ENCODE data around the gene RHBDL1.

DNA sequence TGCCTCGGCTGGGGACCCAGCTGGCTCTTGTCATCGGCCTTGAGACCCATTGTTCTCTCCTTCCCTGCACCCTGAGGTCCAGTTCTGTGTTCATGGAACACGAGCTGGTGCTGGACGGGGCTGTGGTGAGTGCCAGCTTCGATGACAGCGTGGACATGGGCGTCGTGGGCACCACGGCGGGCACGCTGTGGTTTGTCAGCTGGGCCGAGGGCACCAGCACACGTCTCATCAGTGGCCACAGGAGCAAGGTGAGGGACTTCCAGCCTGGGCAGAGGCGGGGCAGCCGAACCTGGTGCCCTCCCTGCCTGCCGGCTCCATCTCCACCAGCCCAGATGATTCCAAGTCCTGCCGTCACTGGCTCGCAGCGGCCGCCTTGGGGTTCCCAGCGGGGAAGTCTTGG is 12.9 kb upstream of the RHBDL1 start:
- TF ChIP-seq, protein P1, sequence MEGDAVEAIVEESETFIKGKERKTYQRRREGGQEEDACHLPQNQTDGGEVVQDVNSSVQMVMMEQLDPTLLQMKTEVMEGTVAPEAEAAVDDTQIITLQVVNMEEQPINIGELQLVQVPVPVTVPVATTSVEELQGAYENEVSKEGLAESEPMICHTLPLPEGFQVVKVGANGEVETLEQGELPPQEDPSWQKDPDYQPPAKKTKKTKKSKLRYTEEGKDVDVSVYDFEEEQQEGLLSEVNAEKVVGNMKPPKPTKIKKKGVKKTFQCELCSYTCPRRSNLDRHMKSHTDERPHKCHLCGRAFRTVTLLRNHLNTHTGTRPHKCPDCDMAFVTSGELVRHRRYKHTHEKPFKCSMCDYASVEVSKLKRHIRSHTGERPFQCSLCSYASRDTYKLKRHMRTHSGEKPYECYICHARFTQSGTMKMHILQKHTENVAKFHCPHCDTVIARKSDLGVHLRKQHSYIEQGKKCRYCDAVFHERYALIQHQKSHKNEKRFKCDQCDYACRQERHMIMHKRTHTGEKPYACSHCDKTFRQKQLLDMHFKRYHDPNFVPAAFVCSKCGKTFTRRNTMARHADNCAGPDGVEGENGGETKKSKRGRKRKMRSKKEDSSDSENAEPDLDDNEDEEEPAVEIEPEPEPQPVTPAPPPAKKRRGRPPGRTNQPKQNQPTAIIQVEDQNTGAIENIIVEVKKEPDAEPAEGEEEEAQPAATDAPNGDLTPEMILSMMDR (conservative IDR thresholded peaks at IDR 0.05; ENCODE audit: low read depth in 2 of 2): no peak
- TF ChIP-seq POLR2AphosphoS5 (IDR thresholded peaks at IDR 0.05; ENCODE audit: low read depth): no peak
- TF ChIP-seq EZH2 (IDR thresholded peaks at IDR 0.05; ENCODE audit: low read depth, unreplicated experiment): no peak
- no peak for TF ChIP-seq CREB1 (CRISPR knock-in tag; IDR thresholded peaks at IDR 0.05; ENCODE audit: low read depth)
- TF ChIP-seq JUNB (IDR thresholded peaks at IDR 0.05; ENCODE audit: unreplicated experiment): no peak
- no peak for TF ChIP-seq EZH2phosphoT487 (IDR thresholded peaks at IDR 0.05; ENCODE audit: unreplicated experiment)
- TF ChIP-seq, protein P2, sequence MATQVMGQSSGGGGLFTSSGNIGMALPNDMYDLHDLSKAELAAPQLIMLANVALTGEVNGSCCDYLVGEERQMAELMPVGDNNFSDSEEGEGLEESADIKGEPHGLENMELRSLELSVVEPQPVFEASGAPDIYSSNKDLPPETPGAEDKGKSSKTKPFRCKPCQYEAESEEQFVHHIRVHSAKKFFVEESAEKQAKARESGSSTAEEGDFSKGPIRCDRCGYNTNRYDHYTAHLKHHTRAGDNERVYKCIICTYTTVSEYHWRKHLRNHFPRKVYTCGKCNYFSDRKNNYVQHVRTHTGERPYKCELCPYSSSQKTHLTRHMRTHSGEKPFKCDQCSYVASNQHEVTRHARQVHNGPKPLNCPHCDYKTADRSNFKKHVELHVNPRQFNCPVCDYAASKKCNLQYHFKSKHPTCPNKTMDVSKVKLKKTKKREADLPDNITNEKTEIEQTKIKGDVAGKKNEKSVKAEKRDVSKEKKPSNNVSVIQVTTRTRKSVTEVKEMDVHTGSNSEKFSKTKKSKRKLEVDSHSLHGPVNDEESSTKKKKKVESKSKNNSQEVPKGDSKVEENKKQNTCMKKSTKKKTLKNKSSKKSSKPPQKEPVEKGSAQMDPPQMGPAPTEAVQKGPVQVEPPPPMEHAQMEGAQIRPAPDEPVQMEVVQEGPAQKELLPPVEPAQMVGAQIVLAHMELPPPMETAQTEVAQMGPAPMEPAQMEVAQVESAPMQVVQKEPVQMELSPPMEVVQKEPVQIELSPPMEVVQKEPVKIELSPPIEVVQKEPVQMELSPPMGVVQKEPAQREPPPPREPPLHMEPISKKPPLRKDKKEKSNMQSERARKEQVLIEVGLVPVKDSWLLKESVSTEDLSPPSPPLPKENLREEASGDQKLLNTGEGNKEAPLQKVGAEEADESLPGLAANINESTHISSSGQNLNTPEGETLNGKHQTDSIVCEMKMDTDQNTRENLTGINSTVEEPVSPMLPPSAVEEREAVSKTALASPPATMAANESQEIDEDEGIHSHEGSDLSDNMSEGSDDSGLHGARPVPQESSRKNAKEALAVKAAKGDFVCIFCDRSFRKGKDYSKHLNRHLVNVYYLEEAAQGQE (IDR thresholded peaks at IDR 0.05; ENCODE audit: unreplicated experiment): no peak
- no peak for TF ChIP-seq ZNF331 (CRISPR knock-in tag; IDR thresholded peaks at IDR 0.05; ENCODE audit: low read depth)
- TF ChIP-seq, protein P3, sequence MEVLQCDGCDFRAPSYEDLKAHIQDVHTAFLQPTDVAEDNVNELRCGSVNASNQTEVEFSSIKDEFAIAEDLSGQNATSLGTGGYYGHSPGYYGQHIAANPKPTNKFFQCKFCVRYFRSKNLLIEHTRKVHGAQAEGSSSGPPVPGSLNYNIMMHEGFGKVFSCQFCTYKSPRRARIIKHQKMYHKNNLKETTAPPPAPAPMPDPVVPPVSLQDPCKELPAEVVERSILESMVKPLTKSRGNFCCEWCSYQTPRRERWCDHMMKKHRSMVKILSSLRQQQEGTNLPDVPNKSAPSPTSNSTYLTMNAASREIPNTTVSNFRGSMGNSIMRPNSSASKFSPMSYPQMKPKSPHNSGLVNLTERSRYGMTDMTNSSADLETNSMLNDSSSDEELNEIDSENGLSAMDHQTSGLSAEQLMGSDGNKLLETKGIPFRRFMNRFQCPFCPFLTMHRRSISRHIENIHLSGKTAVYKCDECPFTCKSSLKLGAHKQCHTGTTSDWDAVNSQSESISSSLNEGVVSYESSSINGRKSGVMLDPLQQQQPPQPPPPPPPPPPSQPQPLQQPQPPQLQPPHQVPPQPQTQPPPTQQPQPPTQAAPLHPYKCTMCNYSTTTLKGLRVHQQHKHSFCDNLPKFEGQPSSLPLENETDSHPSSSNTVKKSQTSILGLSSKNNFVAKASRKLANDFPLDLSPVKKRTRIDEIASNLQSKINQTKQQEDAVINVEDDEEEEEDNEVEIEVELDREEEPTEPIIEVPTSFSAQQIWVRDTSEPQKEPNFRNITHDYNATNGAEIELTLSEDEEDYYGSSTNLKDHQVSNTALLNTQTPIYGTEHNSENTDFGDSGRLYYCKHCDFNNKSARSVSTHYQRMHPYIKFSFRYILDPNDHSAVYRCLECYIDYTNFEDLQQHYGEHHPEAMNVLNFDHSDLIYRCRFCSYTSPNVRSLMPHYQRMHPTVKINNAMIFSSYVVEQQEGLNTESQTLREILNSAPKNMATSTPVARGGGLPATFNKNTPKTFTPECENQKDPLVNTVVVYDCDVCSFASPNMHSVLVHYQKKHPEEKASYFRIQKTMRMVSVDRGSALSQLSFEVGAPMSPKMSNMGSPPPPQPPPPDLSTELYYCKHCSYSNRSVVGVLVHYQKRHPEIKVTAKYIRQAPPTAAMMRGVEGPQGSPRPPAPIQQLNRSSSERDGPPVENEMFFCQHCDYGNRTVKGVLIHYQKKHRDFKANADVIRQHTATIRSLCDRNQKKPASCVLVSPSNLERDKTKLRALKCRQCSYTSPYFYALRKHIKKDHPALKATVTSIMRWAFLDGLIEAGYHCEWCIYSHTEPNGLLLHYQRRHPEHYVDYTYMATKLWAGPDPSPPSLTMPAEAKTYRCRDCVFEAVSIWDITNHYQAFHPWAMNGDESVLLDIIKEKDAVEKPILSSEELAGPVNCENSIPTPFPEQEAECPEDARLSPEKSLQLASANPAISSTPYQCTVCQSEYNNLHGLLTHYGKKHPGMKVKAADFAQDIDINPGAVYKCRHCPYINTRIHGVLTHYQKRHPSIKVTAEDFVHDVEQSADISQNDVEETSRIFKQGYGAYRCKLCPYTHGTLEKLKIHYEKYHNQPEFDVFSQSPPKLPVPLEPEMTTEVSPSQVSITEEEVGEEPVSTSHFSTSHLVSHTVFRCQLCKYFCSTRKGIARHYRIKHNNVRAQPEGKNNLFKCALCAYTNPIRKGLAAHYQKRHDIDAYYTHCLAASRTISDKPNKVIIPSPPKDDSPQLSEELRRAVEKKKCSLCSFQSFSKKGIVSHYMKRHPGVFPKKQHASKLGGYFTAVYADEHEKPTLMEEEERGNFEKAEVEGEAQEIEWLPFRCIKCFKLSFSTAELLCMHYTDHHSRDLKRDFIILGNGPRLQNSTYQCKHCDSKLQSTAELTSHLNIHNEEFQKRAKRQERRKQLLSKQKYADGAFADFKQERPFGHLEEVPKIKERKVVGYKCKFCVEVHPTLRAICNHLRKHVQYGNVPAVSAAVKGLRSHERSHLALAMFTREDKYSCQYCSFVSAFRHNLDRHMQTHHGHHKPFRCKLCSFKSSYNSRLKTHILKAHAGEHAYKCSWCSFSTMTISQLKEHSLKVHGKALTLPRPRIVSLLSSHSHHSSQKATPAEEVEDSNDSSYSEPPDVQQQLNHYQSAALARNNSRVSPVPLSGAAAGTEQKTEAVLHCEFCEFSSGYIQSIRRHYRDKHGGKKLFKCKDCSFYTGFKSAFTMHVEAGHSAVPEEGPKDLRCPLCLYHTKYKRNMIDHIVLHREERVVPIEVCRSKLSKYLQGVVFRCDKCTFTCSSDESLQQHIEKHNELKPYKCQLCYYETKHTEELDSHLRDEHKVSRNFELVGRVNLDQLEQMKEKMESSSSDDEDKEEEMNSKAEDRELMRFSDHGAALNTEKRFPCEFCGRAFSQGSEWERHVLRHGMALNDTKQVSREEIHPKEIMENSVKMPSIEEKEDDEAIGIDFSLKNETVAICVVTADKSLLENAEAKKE (CRISPR knock-in tag; IDR thresholded peaks at IDR 0.05): no peak
- no peak for TF ChIP-seq STAT1 (IDR thresholded peaks at IDR 0.05; ENCODE audit: unreplicated experiment)
- TF ChIP-seq ZNF114 (CRISPR knock-in tag; IDR thresholded peaks at IDR 0.05): no peak
- TF ChIP-seq, protein P4, sequence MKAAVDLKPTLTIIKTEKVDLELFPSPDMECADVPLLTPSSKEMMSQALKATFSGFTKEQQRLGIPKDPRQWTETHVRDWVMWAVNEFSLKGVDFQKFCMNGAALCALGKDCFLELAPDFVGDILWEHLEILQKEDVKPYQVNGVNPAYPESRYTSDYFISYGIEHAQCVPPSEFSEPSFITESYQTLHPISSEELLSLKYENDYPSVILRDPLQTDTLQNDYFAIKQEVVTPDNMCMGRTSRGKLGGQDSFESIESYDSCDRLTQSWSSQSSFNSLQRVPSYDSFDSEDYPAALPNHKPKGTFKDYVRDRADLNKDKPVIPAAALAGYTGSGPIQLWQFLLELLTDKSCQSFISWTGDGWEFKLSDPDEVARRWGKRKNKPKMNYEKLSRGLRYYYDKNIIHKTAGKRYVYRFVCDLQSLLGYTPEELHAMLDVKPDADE (IDR thresholded peaks at IDR 0.05): no peak
- no peak for TF ChIP-seq NANOG (IDR thresholded peaks at IDR 0.05; ENCODE audit: borderline replicate concordance)
